Lower lobe of right lung (tissue), 2 donors: ENCODE data around the gene ODC1. TPM values are rescaled to one million over a fixed set of nuclear protein-coding genes. Genes with fewer than 3 reads are reported as not detected.

Experiments
- ATAC-seq, 2 donors: fragments of 200-7000 bp; cut with Tn5 transposase; one replicate each; pipeline ENCODE4 v1.9.1; 2020 to 2022; ENCODE audit warnings: mild to moderate bottlenecking in 2 of 2, moderate library complexity in 2 of 2
- DNase-seq: peaks from one replicate; pipeline ENCODE4 v3.0.0-alpha.2; 2020
- H3K27ac ChIP-seq: fragments of 200-600 bp; one replicate; pipeline ENCODE4 v1.8.0; 2022
- H3K27me3 ChIP-seq: fragments of 200-600 bp; one replicate; pipeline ENCODE4 v1.8.0; 2022; ENCODE audit warnings: low read depth
- H3K36me3 ChIP-seq: fragments of 200-600 bp; one replicate; pipeline ENCODE4 v1.8.0; 2022; ENCODE audit warnings: mild to moderate bottlenecking
- H3K4me1 ChIP-seq: fragments of 200-600 bp; one replicate; pipeline ENCODE4 v1.8.0; 2022
- H3K4me3 ChIP-seq: fragments of 200-600 bp; one replicate; pipeline ENCODE4 v1.8.0; 2022; ENCODE audit warnings: mild to moderate bottlenecking
- H3K9me3 ChIP-seq: fragments of 200-600 bp; one replicate; pipeline ENCODE4 v1.8.0; 2022
- intact Hi-C: fragments of 100-400 bp; cut with DNase I; formaldehyde crosslinking; loops from one replicate; pipeline ENCODE4 v1.11.0; 2022
- total RNA-seq: library from RNA; stranded (reverse); fragmentation: NEBNext Ultra II Directional; extraction: Animal tissue kit (Norgen Biotek cat#: 25700); gene quantifications from one replicate; pipeline ENCODE4 v1.2.1, GENCODE V29; 2021
- TF ChIP-seq, protein P1 (sequence below): fragments of 200-600 bp; IDR thresholded peaks from one replicate; pipeline ENCODE4 v1.8.0; 2022; ENCODE audit warnings: antibody characterized with exemption, mild to moderate bottlenecking
- donor health status: DM: no; HTN: yes; CAD: no; lungs with severe emphysema.

The ODC1 gene
- total RNA-seq, 1 donor from 2014 or later, result 30.1 TPM

GRCh38 chr2:10471955-10472354 is 23.8 kb upstream of the ODC1 start:
- intact Hi-C loops, result no loop called here
- Histone ChIP-seq H3K4me1 (no peaks in the 10 kb centered on the region), H3K36me3 (no peaks in the 10 kb centered on the region), H3K27me3 (no peaks in the 10 kb centered on the region), H3K27ac (no peak overlapping the region), H3K9me3 (no peaks in the 10 kb centered on the region), H3K4me3 (no peak overlapping the region)
- no peak for ATAC-seq
- TF ChIP-seq, protein P1, sequence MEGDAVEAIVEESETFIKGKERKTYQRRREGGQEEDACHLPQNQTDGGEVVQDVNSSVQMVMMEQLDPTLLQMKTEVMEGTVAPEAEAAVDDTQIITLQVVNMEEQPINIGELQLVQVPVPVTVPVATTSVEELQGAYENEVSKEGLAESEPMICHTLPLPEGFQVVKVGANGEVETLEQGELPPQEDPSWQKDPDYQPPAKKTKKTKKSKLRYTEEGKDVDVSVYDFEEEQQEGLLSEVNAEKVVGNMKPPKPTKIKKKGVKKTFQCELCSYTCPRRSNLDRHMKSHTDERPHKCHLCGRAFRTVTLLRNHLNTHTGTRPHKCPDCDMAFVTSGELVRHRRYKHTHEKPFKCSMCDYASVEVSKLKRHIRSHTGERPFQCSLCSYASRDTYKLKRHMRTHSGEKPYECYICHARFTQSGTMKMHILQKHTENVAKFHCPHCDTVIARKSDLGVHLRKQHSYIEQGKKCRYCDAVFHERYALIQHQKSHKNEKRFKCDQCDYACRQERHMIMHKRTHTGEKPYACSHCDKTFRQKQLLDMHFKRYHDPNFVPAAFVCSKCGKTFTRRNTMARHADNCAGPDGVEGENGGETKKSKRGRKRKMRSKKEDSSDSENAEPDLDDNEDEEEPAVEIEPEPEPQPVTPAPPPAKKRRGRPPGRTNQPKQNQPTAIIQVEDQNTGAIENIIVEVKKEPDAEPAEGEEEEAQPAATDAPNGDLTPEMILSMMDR, result no peak
- no peak for DNase-seq

DNA sequence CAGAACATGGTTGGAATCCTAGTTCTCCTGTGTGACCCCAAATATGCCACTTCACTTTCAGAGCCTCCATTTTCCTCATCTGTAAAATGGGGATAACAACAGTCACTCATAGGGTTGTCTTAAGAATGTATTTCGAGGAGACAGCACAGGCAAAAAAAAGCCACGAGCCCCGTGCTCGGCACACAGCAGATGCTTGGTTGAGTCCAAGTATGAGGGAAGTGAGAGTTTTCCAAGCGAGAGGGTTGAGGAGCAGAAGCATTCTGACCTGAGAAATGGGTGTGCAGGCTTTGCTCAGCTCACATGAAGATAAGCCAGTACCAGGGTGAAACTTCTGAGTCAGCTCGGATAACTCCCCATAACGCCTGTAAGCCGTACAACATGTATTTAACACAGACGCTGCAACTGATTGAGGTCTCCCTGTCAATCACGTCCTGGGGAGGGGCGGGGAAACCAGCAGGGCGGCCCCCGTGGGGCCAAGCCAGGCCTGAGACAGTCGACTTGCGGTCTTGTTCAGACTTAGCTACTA is 23.0 kb upstream of the ODC1 start:
- TF ChIP-seq, protein P1, result no peak
- Histone ChIP-seq H3K36me3 (no peaks in the 10 kb centered on the region), H3K27ac (no peak overlapping the region), H3K9me3 (no peaks in the 10 kb centered on the region), H3K4me3 (no peak overlapping the region), H3K4me1 (no peaks in the 10 kb centered on the region), H3K27me3 (no peaks in the 10 kb centered on the region)
- intact Hi-C loops, result no loop called here
- ATAC-seq (no peak), DNase-seq (no peak)

DNA sequence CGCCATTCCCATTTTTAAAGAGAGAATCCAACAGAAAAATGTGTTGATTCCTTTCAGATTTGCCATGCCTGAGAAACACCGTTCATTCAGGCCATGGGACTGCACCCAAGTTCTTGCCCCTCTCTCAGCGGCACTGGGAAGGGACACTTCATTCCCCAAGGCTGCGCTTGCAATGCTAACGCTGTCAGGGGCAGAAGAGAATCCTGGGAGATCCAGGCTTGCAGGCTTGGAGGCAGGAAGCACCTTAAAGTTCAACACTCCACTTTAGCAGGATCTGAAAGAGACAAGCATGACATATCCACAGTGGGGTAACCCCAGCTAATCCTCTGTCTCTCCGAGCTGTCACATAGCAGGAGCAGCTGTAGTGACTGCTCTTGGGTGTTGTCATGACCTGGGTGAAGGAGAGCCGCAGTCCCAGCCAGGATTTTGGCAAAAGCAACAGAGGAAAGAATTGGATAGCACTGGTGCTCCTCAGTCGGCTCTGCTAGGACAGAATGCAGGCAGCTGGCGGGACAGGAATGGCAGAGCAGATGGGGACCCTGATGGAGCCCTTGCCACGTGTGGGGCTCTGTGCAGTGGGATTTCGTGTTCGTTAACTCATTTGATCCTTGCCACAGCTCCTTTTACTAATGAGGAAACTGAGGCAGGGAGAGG is 22.0 kb upstream of the ODC1 start:
- TF ChIP-seq, protein P1, result no peak
- Histone ChIP-seq H3K27me3 (no peaks in the 10 kb centered on the region), H3K9me3 (no peaks in the 10 kb centered on the region), H3K4me3 (no peak overlapping the region), H3K36me3 (no peaks in the 10 kb centered on the region), H3K27ac (no peak overlapping the region), H3K4me1 (no peaks in the 10 kb centered on the region)
- intact Hi-C loops, result no loop called here
- ATAC-seq, result no peak
- DNase-seq, result no peak

DNA sequence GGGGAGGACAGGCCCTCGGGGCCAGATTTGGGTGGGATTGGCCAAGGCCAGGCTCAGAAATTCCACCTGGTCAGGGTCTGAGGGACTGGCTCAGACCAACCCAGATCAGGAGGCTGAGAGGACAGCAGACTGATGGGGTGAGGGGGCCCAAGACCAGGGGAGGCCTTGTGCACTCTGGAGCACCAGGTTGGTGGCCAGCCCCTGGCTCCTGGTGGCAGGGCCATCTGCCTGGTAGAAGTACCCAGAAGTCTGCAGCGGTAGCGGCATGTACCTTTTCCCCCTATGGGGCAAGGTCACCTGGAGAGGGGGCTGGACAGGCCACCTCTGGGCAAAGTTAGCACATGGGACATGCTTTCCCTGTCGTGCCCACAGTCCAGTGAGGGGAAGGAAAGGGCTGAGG is 21.2 kb upstream of the ODC1 start:
- no peak overlapping the region for H3K27ac ChIP-seq
- TF ChIP-seq, protein P1, result no peak
- no peaks in the 10 kb centered on the region for H3K36me3 ChIP-seq
- no peak overlapping the region for H3K4me3 ChIP-seq
- no peaks in the 10 kb centered on the region for H3K9me3 ChIP-seq
- no peaks in the 10 kb centered on the region for H3K27me3 ChIP-seq
- no peak for DNase-seq
- ATAC-seq, result no peak
- H3K4me1 ChIP-seq, result no peaks in the 10 kb centered on the region
- intact Hi-C loops, result no loop called here

- TF ChIP-seq, protein P1, result no peak
- Histone ChIP-seq H3K36me3 (no peaks in the 10 kb centered on the region), H3K4me1 (no peaks in the 10 kb centered on the region), H3K4me3 (no peak overlapping the region), H3K9me3 (no peaks in the 10 kb centered on the region), H3K27ac (no peak overlapping the region), H3K27me3 (no peaks in the 10 kb centered on the region)
- intact Hi-C loops, result no loop called here
- DNase-seq (no peak), ATAC-seq (no peak)
These were observed 19.3 kb upstream of the ODC1 start for GRCh38 chr2:10467401-10467800.
